K562 (cell line): ENCODE measurements around the gene NAPB. TPM values are rescaled to one million over a fixed set of nuclear protein-coding genes. Genes with fewer than 3 reads are reported as not detected.

Experiments
- CBX8 ChIP-seq: fragments of 200-600 bp; sonication (generic); IDR thresholded peaks from 2 replicates; pipeline ENCODE4 v1.6.1; 2012; ENCODE audit warnings: borderline replicate concordance, mixed run types, low read depth, mild to moderate bottlenecking, moderate library complexity, mixed read lengths, low read length, control low read depth, inconsistent platforms; ENCODE audit not compliant: poor library complexity, severe bottlenecking; ENCODE audit errors: extremely low read depth
- FOXA1 ChIP-seq: fragments of 450-650 bp; IDR thresholded peaks from 2 replicates; pipeline ENCODE4 v1.6.1; 2016; ENCODE audit warnings: mild to moderate bottlenecking, borderline replicate concordance
- JUN ChIP-seq, 2 experiments: sonication (generic) in 1 of 2; formaldehyde crosslinking in 1 of 2; IDR thresholded peaks; 2 replicates each; pipeline versions ENCODE4 v1.6.1 to v1.8.0; 2012 to 2022; ENCODE audit warnings: borderline replicate concordance in 2 of 2, mild to moderate bottlenecking in 2 of 2, improper control_type of control experiment in 1 of 2, low read depth in 1 of 2, low read length in 1 of 2, missing genetic modification reagents in 1 of 2
- NBN ChIP-seq: fragments of 450-650 bp; IDR thresholded peaks from 2 replicates; pipeline ENCODE4 v1.6.1; 2016; ENCODE audit warnings: low read depth, mild to moderate bottlenecking
- NFATC3 ChIP-seq: fragments of 450-650 bp; IDR thresholded peaks from 2 replicates; pipeline ENCODE4 v1.6.1; 2017; ENCODE audit warnings: mild to moderate bottlenecking
- NONO ChIP-seq, 2 experiments: fragments of 200-400 bp in 1 of 2; fragments of 450-650 bp in 1 of 2; formaldehyde crosslinking in 1 of 2; IDR thresholded peaks; 2 replicates each; pipeline ENCODE4 v1.6.1; 2017; ENCODE audit warnings: low read depth in 2 of 2, mild to moderate bottlenecking in 2 of 2, moderate library complexity in 2 of 2, low read length in 1 of 2
- NRF1 ChIP-seq, 2 experiments: fragments of 450-650 bp; IDR thresholded peaks in 1 of 2; conservative IDR thresholded peaks in 1 of 2; 2 replicates each; pipeline ENCODE4 v1.6.1; 2014; ENCODE audit warnings: mild to moderate bottlenecking in 2 of 2
- SMAD4 ChIP-seq: fragments of 250-450 bp; sonication (Bioruptor Pico); conservative IDR thresholded peaks from 2 replicates; pipeline ENCODE4 v1.8.0; 2021; ENCODE audit warnings: inconsistent platforms, mild to moderate bottlenecking, moderate library complexity
- STAT5A ChIP-seq: IDR thresholded peaks from 2 replicates; pipeline ENCODE4 v1.6.1; 2012; ENCODE audit warnings: low read length, inconsistent platforms, borderline replicate concordance
- STAT5B ChIP-seq: fragments of 250-450 bp; sonication (Bioruptor Pico); IDR thresholded peaks from 2 replicates; pipeline ENCODE4 v1.8.0; 2021; ENCODE audit warnings: mild to moderate bottlenecking, inconsistent platforms
- TAF7 ChIP-seq: fragments of 450-650 bp; IDR thresholded peaks from 2 replicates; pipeline ENCODE4 v1.6.1; 2016; ENCODE audit warnings: missing genetic modification characterization, missing compliant biosample characterization
- TCF7 ChIP-seq: sonication (generic); IDR thresholded peaks from 2 replicates; pipeline ENCODE4 v1.6.1; 2016; ENCODE audit warnings: antibody characterized with exemption, borderline replicate concordance
- ZNF124 ChIP-seq: sonication (generic); formaldehyde crosslinking; IDR thresholded peaks from 2 replicates; pipeline ENCODE4 v1.8.1; 2022; ENCODE audit warnings: missing genetic modification reagents
- ZNF76 ChIP-seq: fragments of 250-450 bp; sonication (Bioruptor Pico); IDR thresholded peaks from 2 replicates; pipeline ENCODE4 v1.4.0; 2020; ENCODE audit warnings: mild to moderate bottlenecking, moderate library complexity, borderline replicate concordance
- ZNF785 ChIP-seq: fragments of 250-450 bp; sonication (Bioruptor Pico); IDR thresholded peaks from 2 replicates; pipeline ENCODE4 v1.4.0; 2020; ENCODE audit warnings: mild to moderate bottlenecking
- polyA plus RNA-seq, 8 experiments: library from polyadenylated mRNA; depleted of rRNA in 4 of 8; stranded (reverse) in 5 of 8; unstranded in 3 of 8; fragments of >200 nt; fragmentation: Nextera tagmentation in 2 of 8; fragmentation: Illumina TruSeq in 1 of 8; extraction: Ambion mirVana in 2 of 8; extraction: Trizol in 1 of 8; gene quantifications; 2 replicates each; pipeline versions ENCODE4 v1.2.1 to v1.2.3, GENCODE V29; 2011 to 2014; ENCODE audit warnings: inconsistent platforms in 1 of 8, missing spikeins in 1 of 8
- total RNA-seq, 7 experiments: library from RNA; depleted of rRNA in 6 of 7; stranded (reverse); fragments of >200 nt in 6 of 7; fragmentation: Illumina TruSeq in 2 of 7; extraction: Trizol in 2 of 7; gene quantifications; 2 replicates each; pipeline versions ENCODE4 v1.2.1 to v1.2.3, GENCODE V29; 2011 to 2021; ENCODE audit warnings: low replicate concordance in 1 of 7
- TF ChIP-seq, protein P1 (sequence below): sonication (generic); formaldehyde crosslinking; IDR thresholded peaks from 2 replicates; pipeline ENCODE4 v1.8.0; 2023; ENCODE audit warnings: missing genetic modification reagents, mild to moderate bottlenecking, borderline replicate concordance
- TF ChIP-seq, protein P2 (sequence below), 2 experiments: fragments of 450-650 bp; IDR thresholded peaks; 2 replicates each; pipeline ENCODE4 v1.6.1; 2018; ENCODE audit warnings: mild to moderate bottlenecking in 2 of 2, low read depth in 1 of 2; ENCODE audit not compliant: partially characterized antibody in 2 of 2

Gene NAPB
- total and polyA plus RNA-seq, 9 of the 15 experiments (the other 6 are each of a cell fraction or from before 2014, with no cell fraction given), result 1.4 to 7.7 (median 5.2) TPM

DNA sequence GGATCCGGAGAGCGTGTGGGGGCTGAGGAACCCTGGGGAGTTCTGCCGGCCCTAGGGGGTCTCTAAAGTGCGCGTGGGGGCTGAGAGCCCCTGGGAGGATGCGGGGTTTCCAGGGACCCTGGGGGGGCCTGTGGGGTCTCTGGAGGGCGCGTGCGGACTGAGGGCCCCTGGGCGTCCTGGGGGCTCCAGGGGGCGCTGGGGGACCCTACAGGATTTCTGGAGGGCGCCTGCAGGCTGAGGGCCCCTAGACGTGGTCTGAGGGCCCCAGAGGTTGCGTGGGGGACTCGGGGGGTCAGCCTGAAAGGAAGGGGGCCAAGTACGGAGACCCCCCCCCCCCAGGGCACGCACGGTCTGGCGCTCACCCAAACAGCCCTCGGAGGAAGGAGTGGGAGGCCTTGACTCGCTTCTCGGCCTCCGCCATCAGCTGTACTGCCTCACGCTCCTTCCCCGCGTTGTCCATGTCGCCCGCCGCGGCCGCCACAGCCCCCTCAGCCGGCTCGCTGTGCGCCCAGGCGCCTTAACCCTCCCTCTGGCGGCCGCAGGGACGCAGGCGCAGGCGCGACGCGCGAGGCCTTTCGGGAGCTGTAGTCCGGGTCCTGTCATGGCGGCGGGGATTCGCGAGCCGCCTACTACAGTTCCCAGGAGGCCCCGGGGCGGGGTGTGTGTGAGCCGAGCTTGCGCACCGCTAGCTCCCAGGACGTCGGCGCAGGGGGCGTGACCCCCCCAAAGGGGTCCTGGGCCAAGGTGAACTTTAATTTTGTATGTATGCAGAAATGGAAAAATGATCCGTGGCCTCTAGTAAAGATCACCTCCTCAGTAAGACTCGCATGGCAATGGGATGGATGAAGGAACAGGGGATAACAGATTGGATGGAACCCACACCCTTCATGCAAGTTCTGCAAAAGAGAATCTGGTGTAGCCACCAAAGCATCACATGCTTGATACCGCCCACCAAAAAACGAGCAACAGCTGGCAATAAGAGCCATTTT, at the start of gene NAPB (continued):
- TF ChIP-seq ZNF76 (CRISPR knock-in tag) (no peak), SMAD4 (CRISPR knock-in tag) (no peak), JUN (IDR thresholded peaks at IDR 0.05; ENCODE audit: borderline replicate concordance, low read depth, low read length) (no peak), JUN (CRISPR knock-in tag; IDR thresholded peaks at IDR 0.05; ENCODE audit: borderline replicate concordance) (no peak), FOXA1 (no peak), CBX8 (no peak), NBN (no peak), NONO (IDR thresholded peaks at IDR 0.05; ENCODE audit: low read depth in 2 of 2, low read length in 1 of 2) (no peak), NFATC3 (no peak), ZNF785 (CRISPR knock-in tag) (no peak), NRF1 (conservative IDR thresholded peaks at IDR 0.05 in 1 of 2, IDR thresholded peaks at IDR 0.05 in 1 of 2) (peak; percentile 96 to 97), ZNF124 (CRISPR knock-in tag) (no peak), TAF7 (tag) (no peak), STAT5A (no peak), STAT5B (CRISPR knock-in tag) (no peak), TCF7 (no peak)
- TF ChIP-seq, protein P1, sequence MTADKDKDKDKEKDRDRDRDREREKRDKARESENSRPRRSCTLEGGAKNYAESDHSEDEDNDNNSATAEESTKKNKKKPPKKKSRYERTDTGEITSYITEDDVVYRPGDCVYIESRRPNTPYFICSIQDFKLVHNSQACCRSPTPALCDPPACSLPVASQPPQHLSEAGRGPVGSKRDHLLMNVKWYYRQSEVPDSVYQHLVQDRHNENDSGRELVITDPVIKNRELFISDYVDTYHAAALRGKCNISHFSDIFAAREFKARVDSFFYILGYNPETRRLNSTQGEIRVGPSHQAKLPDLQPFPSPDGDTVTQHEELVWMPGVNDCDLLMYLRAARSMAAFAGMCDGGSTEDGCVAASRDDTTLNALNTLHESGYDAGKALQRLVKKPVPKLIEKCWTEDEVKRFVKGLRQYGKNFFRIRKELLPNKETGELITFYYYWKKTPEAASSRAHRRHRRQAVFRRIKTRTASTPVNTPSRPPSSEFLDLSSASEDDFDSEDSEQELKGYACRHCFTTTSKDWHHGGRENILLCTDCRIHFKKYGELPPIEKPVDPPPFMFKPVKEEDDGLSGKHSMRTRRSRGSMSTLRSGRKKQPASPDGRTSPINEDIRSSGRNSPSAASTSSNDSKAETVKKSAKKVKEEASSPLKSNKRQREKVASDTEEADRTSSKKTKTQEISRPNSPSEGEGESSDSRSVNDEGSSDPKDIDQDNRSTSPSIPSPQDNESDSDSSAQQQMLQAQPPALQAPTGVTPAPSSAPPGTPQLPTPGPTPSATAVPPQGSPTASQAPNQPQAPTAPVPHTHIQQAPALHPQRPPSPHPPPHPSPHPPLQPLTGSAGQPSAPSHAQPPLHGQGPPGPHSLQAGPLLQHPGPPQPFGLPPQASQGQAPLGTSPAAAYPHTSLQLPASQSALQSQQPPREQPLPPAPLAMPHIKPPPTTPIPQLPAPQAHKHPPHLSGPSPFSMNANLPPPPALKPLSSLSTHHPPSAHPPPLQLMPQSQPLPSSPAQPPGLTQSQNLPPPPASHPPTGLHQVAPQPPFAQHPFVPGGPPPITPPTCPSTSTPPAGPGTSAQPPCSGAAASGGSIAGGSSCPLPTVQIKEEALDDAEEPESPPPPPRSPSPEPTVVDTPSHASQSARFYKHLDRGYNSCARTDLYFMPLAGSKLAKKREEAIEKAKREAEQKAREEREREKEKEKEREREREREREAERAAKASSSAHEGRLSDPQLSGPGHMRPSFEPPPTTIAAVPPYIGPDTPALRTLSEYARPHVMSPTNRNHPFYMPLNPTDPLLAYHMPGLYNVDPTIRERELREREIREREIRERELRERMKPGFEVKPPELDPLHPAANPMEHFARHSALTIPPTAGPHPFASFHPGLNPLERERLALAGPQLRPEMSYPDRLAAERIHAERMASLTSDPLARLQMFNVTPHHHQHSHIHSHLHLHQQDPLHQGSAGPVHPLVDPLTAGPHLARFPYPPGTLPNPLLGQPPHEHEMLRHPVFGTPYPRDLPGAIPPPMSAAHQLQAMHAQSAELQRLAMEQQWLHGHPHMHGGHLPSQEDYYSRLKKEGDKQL (CRISPR knock-in tag), result no peak
- TF ChIP-seq, protein P2, sequence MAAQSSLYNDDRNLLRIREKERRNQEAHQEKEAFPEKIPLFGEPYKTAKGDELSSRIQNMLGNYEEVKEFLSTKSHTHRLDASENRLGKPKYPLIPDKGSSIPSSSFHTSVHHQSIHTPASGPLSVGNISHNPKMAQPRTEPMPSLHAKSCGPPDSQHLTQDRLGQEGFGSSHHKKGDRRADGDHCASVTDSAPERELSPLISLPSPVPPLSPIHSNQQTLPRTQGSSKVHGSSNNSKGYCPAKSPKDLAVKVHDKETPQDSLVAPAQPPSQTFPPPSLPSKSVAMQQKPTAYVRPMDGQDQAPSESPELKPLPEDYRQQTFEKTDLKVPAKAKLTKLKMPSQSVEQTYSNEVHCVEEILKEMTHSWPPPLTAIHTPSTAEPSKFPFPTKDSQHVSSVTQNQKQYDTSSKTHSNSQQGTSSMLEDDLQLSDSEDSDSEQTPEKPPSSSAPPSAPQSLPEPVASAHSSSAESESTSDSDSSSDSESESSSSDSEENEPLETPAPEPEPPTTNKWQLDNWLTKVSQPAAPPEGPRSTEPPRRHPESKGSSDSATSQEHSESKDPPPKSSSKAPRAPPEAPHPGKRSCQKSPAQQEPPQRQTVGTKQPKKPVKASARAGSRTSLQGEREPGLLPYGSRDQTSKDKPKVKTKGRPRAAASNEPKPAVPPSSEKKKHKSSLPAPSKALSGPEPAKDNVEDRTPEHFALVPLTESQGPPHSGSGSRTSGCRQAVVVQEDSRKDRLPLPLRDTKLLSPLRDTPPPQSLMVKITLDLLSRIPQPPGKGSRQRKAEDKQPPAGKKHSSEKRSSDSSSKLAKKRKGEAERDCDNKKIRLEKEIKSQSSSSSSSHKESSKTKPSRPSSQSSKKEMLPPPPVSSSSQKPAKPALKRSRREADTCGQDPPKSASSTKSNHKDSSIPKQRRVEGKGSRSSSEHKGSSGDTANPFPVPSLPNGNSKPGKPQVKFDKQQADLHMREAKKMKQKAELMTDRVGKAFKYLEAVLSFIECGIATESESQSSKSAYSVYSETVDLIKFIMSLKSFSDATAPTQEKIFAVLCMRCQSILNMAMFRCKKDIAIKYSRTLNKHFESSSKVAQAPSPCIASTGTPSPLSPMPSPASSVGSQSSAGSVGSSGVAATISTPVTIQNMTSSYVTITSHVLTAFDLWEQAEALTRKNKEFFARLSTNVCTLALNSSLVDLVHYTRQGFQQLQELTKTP (IDR thresholded peaks at IDR 0.05; ENCODE audit: low read depth in 1 of 2, partially characterized antibody in 2 of 2), result peak in 1 of 2 experiments; percentile 92
